Left renal cortex interstitium (tissue), 4 donors: ENCODE results near the gene WHRN. TPM values are rescaled to one million over a fixed set of nuclear protein-coding genes. Genes with fewer than 3 reads are reported as not detected.

Experiments used
- DNase-seq, 4 donors: peaks; one replicate each; pipeline ENCODE4 v3.0.0-alpha.2; 2013; ENCODE audit warnings: low read depth in 4 of 4, low spot score in 2 of 4, missing footprints in 1 of 4
- polyA plus RNA-seq, 4 donors: library from polyadenylated mRNA; unstranded; fragments of 120-200 nt; gene quantifications; one replicate each; pipeline ENCODE4 v1.2.1, GENCODE V29; 2013; ENCODE audit not compliant: insufficient read length in 4 of 4

The WHRN gene
- polyA plus RNA-seq, 4 donors, result 5.9 to 18.1 (median 10.3) TPM

GRCh38 chr9:114370968-114371320 lies 134.3 kb downstream of the WHRN start:
- no peak for DNase-seq

DNA sequence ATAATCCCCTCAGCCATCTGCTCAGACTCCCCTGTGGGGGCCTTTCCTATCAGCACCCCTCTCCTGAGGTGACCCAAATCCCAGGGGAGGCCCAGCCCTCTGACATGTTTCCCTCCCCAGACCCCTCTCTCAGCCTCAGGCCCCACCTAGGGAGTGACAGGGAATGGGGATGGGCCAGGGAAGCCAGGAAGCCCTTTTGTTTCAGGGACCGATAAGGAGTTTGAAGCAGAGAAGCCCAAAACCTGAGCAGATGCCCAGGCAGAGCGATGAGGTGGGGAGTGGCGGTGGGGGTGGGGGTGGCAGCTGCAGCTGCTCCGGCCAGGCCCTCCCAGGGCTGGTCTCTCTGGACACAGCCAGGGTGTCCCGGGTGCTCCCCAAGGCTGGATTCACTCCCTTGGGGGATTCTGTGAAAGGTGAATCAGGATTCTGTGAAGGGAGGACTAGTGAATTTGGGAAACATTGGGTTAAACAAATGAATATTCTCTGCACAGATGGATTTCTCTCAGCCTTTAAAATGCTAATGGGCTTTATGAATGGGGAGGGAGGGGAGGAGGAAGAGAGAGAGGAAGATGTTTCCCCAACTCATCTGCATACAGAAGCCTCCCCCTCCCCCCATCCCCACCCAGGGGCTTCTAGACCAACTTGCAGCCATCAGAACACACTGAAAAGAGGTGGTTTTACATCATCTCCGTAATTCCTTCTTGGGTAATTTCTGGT lies 134.9 kb downstream of the WHRN start:
- DNase-seq, result no peak

DNA sequence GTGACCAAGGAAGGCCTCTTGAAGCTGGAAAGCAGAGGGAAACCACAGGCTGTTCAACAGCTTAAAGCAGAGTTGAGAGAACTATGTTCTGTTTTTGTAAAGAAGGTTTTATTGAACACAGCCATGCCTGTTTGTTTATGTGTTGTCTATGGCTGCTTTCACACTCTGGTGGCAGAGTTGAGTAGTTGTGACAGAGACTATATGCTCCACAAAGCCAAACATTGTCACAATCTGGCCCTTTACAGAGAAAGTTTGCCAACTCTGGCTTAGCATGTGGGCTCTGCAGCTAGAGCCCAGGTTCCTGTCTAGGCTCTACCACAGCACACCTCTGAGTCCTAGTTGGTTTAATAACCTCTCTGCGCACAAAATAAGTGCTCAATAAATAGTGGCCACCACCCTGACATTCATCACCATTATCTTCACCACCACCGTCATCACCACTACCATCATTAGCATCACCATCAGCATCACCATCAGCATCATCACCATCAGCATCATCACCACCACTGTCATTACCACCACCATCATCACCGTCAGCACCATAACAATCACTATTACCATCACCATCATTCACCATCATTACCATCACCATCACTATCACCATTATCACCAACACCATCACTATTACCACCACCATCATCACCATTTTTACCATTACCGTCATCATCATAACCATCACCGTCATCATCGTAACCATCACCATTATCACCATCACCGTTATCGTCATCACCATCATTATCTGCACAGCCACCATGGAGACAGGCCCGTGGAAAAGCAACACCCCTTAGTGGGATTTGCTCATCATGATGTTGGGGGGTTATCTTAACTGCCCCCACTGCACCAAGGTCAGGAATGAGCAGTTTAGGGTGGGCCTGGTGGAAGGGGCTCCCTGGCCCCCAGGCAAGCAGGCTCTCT lies 135.8 kb downstream of the WHRN start:
- DNase-seq, result no peak

GRCh38 chr9:114367772-114368569 lies 137.3 kb downstream of the WHRN start:
- DNase-seq, result no peak

DNA sequence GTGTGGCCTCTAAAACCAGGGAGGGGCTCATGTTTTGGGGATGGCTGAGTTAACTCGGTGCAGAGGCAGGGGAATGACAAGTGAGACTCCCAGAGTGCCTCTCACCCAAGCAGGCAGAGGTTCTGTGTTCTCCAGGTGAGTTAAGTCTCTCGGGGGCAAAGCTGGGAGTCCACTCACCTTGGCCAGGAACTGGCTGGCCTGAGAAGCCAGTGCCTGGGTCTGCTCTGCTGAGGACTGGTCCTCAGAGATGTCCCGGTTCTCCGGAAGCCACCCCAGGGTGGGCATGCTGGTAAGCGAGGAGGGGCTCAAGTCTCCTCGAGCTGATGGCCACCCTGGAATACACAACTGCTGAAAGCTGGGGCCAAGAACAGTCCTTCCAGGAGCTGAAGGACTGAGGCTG lies 137.9 kb downstream of the WHRN start:
- DNase-seq, result no peak

- DNase-seq, result no peak
Observed at GRCh38 chr9:114366334-114367128, 138.7 kb downstream of the WHRN start.

DNA sequence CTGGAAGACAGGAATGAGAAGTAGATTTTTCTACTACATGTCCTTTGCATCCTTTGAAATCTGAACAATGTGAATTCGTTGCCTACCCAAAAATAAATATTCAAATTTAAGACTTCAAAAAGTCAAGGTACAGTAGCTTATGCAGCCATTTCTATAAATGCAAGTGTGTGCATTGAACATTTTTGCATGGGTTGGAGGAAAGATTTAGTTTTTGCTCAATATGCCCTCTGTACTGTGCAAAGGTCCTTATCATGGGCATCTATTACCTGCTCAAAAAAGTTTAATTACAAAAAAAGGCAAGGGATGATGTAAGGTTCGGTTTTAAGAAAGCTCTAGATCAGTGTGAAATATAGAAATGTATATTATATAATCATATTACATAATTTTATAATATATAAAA lies 140.1 kb downstream of the WHRN start:
- DNase-seq, result no peak

GRCh38 chr9:114364134-114365041 lies 140.9 kb downstream of the WHRN start:
- DNase-seq, result no peak

- DNase-seq, result no peak
Observed at GRCh38 chr9:114363424-114363823, 141.8 kb downstream of the WHRN start.

GRCh38 chr9:114362394-114362793 lies 142.9 kb downstream of the WHRN start:
- DNase-seq, result no peak

DNA sequence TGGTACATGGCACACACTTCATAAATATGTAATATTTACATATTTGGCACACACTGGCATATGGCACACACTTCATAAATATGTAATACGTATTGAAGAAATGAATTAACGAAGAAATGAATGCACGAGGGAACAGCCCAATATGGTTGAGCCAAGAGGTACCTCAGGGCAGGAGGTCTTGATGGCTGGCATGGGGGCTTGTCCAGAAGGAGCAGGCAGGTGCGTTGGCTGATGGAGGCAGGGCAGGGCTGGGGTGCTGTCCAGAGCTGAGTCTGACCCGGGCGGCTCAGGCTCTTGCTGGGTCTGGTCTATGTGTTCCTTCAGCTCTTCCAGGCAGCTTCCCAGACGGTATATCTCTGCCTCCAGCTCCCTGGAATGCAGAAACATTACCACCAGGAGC lies 143.7 kb downstream of the WHRN start:
- DNase-seq, result no peak

GRCh38 chr9:114359801-114360200 lies 145.5 kb downstream of the WHRN start:
- DNase-seq, result no peak

DNA sequence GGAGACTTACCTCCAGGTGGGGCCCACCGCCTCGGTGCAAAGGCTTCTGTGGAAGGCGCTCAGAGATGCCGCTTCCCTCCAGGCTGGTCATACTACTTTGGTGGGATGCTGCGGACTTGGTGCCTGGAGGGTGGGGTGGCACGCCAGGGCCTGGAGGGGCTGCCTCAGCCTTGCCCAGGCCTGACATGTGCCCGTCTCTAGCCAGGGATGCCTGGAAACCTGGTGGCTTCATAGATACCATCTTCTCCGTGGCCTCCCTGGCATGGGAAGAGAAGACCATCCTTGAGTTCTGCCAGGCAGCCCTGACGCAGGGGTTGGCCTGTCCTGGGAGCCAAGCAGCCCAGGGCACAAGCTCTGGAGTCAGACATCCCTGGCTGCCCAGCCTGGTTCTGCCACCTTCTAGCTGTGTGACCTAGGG lies 147.4 kb downstream of the WHRN start:
- no peak for DNase-seq

DNA sequence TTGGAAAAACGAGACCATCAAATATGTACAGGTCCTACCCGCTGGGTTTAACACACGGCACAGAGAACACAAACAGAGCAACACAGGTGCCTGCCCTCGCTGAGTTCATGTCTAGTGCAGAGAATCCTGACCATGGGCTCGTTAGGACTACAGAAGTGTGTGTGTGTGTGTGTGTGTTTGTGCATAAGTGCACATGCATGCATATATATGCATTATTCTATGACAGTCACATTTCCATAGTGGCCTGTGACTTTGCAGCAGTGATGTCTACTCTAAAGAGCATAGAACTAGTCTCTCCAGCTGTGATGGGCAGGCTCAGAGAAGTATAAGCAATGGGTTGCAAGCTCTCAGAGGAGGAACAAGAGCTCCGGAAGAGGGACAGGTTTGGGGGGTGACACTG lies 147.9 kb downstream of the WHRN start:
- no peak for DNase-seq

GRCh38 chr9:114356792-114357191 lies 148.5 kb downstream of the WHRN start:
- DNase-seq, result no peak

DNA sequence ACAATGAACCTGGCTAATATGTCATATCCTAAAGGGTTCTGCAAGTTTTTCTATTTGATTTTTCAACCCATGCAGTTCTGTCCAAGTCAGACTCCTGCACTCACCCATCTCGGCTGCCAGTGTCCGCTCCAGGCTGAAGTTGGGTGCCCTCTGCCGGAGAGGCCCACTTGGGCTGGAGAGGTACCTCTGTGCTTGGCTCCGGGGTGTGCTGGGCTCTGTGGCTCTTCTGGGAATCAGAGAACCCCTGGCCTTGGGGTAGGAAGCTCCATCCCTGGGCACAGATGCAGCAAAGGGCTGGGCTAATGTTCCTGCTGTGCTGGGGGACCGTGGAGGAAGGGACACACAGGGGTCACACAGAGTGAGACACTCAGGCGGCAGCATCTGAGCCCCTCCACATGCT lies 149.5 kb downstream of the WHRN start:
- DNase-seq, result no peak
